Kidney tubule cell (primary cell): ENCODE results near the gene VDR.
"Not testable (repeated sequence)": the region's sequence is repeated elsewhere in the genome, so short reads cannot be mapped to it uniquely, and the experiment has no call there.

Experiments
- DNase-seq: peaks from one replicate; pipeline ENCODE4 v3.0.0-alpha.2; 2018; ENCODE audit warnings: low spot score

Gene VDR

GRCh38 chr12:47846294-47846996 lies 58.3 kb downstream of the VDR start:
- DNase-seq: no peak

GRCh38 chr12:47845081-47845480 lies 59.7 kb downstream of the VDR start:
- no peak for DNase-seq

- DNase-seq: no peak
These were observed 60.4 kb downstream of the VDR start for GRCh38 chr12:47844264-47845019.

- DNase-seq: peak; percentile 57
These were observed 61.4 kb downstream of the VDR start for GRCh38 chr12:47843226-47843980.

GRCh38 chr12:47842543-47842942 lies 62.3 kb downstream of the VDR start:
- DNase-seq: not testable (repeated sequence)

GRCh38 chr12:47841910-47842309 lies 62.9 kb downstream of the VDR start:
- DNase-seq: peak; percentile 35

GRCh38 chr12:47841501-47841900 lies 63.3 kb downstream of the VDR start:
- no peak for DNase-seq

- no peak for DNase-seq
These were observed 64.2 kb downstream of the VDR start for GRCh38 chr12:47840571-47840970.

- DNase-seq: no peak
These were observed 65.4 kb downstream of the VDR start for GRCh38 chr12:47839214-47839876.

- DNase-seq: peak; percentile 54
These were observed 66.4 kb downstream of the VDR start for GRCh38 chr12:47838286-47838931.

- peak; percentile 79 for DNase-seq
These were observed 67.3 kb downstream of the VDR start for GRCh38 chr12:47837190-47838171.

GRCh38 chr12:47835831-47836155 lies 69.0 kb downstream of the VDR start:
- DNase-seq: peak; percentile 88

GRCh38 chr12:47835006-47835830 lies 69.6 kb downstream of the VDR start:
- DNase-seq: no peak

- DNase-seq: no peak
These were observed 70.4 kb downstream of the VDR start for GRCh38 chr12:47834199-47834903.

- no peak for DNase-seq
These were observed 71.2 kb downstream of the VDR start for GRCh38 chr12:47833591-47834012.

- DNase-seq: no peak
These were observed 72.4 kb downstream of the VDR start for GRCh38 chr12:47832263-47832933.

- no peak for DNase-seq
These were observed 75.2 kb downstream of the VDR start for GRCh38 chr12:47829584-47829983.

- peak; percentile 87 for DNase-seq
These were observed 75.8 kb downstream of the VDR start for GRCh38 chr12:47828976-47829482.
